Heart right ventricle (tissue), 16 donors: ENCODE data around the gene SEC24A. TPM values are rescaled to one million over a fixed set of nuclear protein-coding genes. Genes with fewer than 3 reads are reported as not detected.

Experiments used
- ATAC-seq, 8 donors: fragments of 200-7000 bp; cut with Tn5 transposase; one replicate each; pipeline ENCODE4 v1.9.1; 2020; ENCODE audit warnings: mild to moderate bottlenecking in 8 of 8, moderate library complexity in 8 of 8, moderate number of reproducible peaks in 1 of 8
- DNase-seq, 2 donors: peaks; one replicate each; pipeline ENCODE4 v3.0.0-alpha.2; 2020
- H3K27ac ChIP-seq, 10 donors: fragments of 200-600 bp; sonication (generic) in 2 of 10; one replicate each; pipeline versions ENCODE4 v1.5.0 to v1.8.0; 2020 to 2022; ENCODE audit warnings: mild to moderate bottlenecking in 3 of 10
- H3K27me3 ChIP-seq, 7 donors: fragments of 200-600 bp; one replicate each; pipeline ENCODE4 v1.8.0; 2021 to 2022; ENCODE audit warnings: mild to moderate bottlenecking in 2 of 7
- H3K36me3 ChIP-seq, 9 donors: fragments of 200-600 bp; sonication (generic) in 1 of 9; one replicate each; pipeline versions ENCODE4 v1.5.0 to v1.8.0; 2020 to 2022; ENCODE audit warnings: mild to moderate bottlenecking in 2 of 9
- H3K4me1 ChIP-seq, 9 donors: fragments of 200-600 bp; sonication (generic) in 1 of 9; one replicate each; pipeline versions ENCODE4 v1.5.0 to v1.8.0; 2020 to 2022; ENCODE audit warnings: mild to moderate bottlenecking in 4 of 9
- H3K4me3 ChIP-seq, 10 donors: fragments of 200-600 bp; sonication (generic) in 2 of 10; one replicate each; pipeline versions ENCODE4 v1.5.0 to v1.8.0; 2020 to 2022; ENCODE audit warnings: mild to moderate bottlenecking in 7 of 10, moderate library complexity in 2 of 10
- H3K9me3 ChIP-seq, 11 donors: fragments of 200-600 bp in 10 of 11; sonication (generic) in 2 of 11; one replicate each; pipeline versions ENCODE4 v1.5.0 to v1.8.0; 2013 to 2022; ENCODE audit warnings: mild to moderate bottlenecking in 2 of 11, control low read depth in 1 of 11, moderate library complexity in 1 of 11
- WGBS, 2 donors: extraction: QIAGEN DNeasy Blood & Tissue Kit; methylation state at CpG; one replicate each; pipeline ENCODE4 v1.1.7; 2013; ENCODE audit warnings: inconsistent platforms in 1 of 2; 5-methylcytosine and 5-hydroxymethylcytosine counted together
- intact Hi-C, 10 donors: fragments of 100-400 bp; cut with DNase I; formaldehyde crosslinking; loops; one replicate each; pipeline versions ENCODE4 v1.11.1 to v1.14.2; 2022
- polyA plus RNA-seq, 2 donors: library from polyadenylated mRNA; stranded (reverse); fragments of 200-250 nt; gene quantifications; one replicate each; pipeline ENCODE4 v1.2.3, GENCODE V29; 2013
- total RNA-seq, 10 donors: library from RNA; stranded (reverse); fragmentation: NEBNext Ultra II Directional in 3 of 10; extraction: Animal tissue kit (Norgen Biotek cat#: 25700) in 3 of 10; gene quantifications; one replicate each; pipeline versions ENCODE4 v1.2.1 to v1.2.4, GENCODE V29; 2021 to 2023
- TF ChIP-seq, protein P1 (sequence below), 9 donors: fragments of 200-600 bp; sonication (generic) in 2 of 9; IDR thresholded peaks; one replicate each; pipeline versions ENCODE4 v1.5.0 to v1.8.0; 2021 to 2022; ENCODE audit warnings: antibody characterized with exemption in 9 of 9, mild to moderate bottlenecking in 5 of 9, moderate library complexity in 1 of 9
- donor health status: Arrhythmogenic right ventricular cardiomyopathy.
- donor health status: ischemic (EF 13 %, LVEDD 7.1; RV severe dilation, severe dysfunction).
- donor health status: healthy with polysubstance abuse.
- donor health status: DM: no; HTN: yes; CAD: no.
- donor health status: DM: no; HTN: no; CAD: no.
- donor health status: ischemic (EF 25% LVEDD 6.9; RV normal size, moderate dysfunction).
- donor health status: ischemic (EF 25% LVEDD 5.7; RV mildly dilated, moderate dysfunction).
- donor health status: healthy.
- donor health status: DM: yes; HTN: yes; CAD: no.
- donor health status: Ischemic cardiomyopathy.
- donor health status: ischemic (EF 35%, LVEDD 5.7; RV mildly dilated, moderate dysfunction).
- donor health status: nonischemic (EF 11% LVEDD 7.7; RV severe dilation, severe dysfunction).
- donor health status: DM: yes; HTN: yes; CAD: no.
- donor health status: PGD.
- donor health status: ischemic (EF 29% LVEDD 5.4; RV normal size, mild dysfunction).
- donor health status: nonischemic (EF 23%, LVEDD 6.1; RV moderate dilation, normal function).

The SEC24A gene
- total and polyA plus RNA-seq, 12 donors = 2.6 to 13.7 (median 8.9) TPM

DNA sequence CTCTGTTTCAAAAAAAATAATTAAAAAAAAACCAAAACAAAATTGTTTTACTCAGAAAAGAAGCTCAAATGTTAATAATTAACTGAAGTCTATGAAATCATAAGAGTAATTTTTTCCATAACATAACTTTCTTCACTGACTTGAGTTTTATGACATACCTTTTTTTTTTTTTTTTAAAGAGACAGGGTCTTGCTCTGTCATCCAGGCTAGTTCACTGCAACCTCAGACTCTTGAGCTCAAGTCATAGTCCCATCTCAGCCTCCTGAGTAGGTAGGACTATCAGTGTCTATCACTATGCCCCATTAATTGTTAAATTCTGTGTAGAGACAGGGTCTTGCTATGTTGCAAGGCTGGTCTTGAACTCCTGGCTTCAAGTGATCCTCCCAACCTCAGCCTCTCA lies 37.9 kb upstream of the SEC24A start:
- TF ChIP-seq, protein P1, sequence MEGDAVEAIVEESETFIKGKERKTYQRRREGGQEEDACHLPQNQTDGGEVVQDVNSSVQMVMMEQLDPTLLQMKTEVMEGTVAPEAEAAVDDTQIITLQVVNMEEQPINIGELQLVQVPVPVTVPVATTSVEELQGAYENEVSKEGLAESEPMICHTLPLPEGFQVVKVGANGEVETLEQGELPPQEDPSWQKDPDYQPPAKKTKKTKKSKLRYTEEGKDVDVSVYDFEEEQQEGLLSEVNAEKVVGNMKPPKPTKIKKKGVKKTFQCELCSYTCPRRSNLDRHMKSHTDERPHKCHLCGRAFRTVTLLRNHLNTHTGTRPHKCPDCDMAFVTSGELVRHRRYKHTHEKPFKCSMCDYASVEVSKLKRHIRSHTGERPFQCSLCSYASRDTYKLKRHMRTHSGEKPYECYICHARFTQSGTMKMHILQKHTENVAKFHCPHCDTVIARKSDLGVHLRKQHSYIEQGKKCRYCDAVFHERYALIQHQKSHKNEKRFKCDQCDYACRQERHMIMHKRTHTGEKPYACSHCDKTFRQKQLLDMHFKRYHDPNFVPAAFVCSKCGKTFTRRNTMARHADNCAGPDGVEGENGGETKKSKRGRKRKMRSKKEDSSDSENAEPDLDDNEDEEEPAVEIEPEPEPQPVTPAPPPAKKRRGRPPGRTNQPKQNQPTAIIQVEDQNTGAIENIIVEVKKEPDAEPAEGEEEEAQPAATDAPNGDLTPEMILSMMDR (IDR thresholded peaks at IDR 0.05) = no peak
- intact Hi-C loops = no loop called here
- no peaks in the 10 kb centered on the region for H3K9me3 ChIP-seq
- DNase-seq (no peak), ATAC-seq (no peak)
- H3K4me1 ChIP-seq = peaks cover 0 to 18% (median 0%) of the 10 kb centered on the region in 9 donors
- H3K36me3 ChIP-seq = peaks cover 0 to 100% (median 62%) of the 10 kb centered on the region in 9 donors
- H3K27me3 ChIP-seq = no peaks in the 10 kb centered on the region
- H3K4me3 ChIP-seq = no peak overlapping the region
- H3K27ac ChIP-seq = no peak overlapping the region

DNA sequence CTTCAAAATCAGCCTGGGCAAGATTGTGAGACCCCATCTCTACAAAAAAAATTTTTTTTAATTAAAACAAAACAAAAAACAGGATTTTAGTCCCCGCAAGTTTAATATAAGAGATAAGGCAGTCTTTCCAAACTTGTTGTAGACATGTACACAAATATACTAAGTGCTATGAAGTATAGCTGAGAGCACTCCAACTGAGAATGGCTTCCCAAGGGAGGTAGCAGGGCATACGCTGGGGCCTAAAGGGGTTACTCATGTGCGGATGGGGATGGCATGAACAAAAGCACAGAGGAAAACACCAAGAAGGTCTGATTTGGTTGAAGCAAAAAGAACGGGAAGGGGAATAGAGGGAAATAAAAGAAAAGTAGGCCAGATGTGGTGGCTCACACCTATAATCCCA lies 37.1 kb upstream of the SEC24A start:
- DNase-seq = no peak
- TF ChIP-seq, protein P1 (IDR thresholded peaks at IDR 0.05) = no peak
- no peaks in the 10 kb centered on the region for H3K27me3 ChIP-seq
- no peak for ATAC-seq
- WGBS, 2 donors = 94% methylated on average over 4 of the region's 4 CpGs
- peaks cover 0 to 100% (median 54%) of the 10 kb centered on the region in 9 donors for H3K36me3 ChIP-seq
- H3K4me1 ChIP-seq = peaks cover 0 to 18% (median 0%) of the 10 kb centered on the region in 9 donors
- intact Hi-C loops = no loop called here
- no peaks in the 10 kb centered on the region for H3K9me3 ChIP-seq
- no peak overlapping the region for H3K27ac ChIP-seq
- no peak overlapping the region for H3K4me3 ChIP-seq

DNA sequence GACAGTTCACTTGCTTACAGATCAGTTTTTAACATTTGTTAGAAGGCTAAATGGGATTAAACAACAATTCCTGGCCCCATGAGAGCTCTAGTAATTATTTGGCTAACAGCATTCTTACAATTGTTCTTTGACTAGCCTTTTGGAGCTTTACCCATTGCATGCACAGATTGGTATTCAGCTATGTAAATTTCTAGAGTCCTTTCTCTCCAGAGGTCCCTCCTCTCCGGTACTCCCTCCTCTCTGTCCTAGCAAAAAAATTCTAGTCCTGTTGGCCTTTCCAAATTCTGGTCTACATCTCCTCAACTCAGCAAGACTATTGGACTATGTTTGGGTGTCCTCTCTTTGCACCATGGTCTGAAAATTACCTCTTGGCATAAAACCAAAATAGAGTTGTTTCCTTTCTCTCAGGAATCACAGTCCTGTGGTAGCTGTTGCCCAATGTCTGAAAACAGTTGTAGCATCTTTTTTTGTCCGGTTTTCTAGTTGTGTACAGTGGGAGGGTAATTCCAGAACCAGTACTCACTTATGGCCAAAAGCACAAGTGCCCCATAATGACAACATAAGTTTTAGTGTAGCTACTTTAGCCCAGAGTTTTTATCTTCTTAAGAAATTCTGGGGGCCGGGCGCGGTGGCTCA lies 34.0 kb upstream of the SEC24A start:
- H3K9me3 ChIP-seq = no peaks in the 10 kb centered on the region
- peaks cover 0 to 6% (median 0%) of the 10 kb centered on the region in 9 donors for H3K4me1 ChIP-seq
- H3K36me3 ChIP-seq = peaks cover 0 to 100% (median 63%) of the 10 kb centered on the region in 9 donors
- no peaks in the 10 kb centered on the region for H3K27me3 ChIP-seq
- TF ChIP-seq, protein P1 (IDR thresholded peaks at IDR 0.05) = no peak
- H3K27ac ChIP-seq = no peak overlapping the region
- no peak for DNase-seq
- WGBS, 2 donors = 94 to 97% methylated on average over 5 of the region's 5 CpGs
- intact Hi-C loops = no loop called here
- no peak overlapping the region for H3K4me3 ChIP-seq
- ATAC-seq = no peak

DNA sequence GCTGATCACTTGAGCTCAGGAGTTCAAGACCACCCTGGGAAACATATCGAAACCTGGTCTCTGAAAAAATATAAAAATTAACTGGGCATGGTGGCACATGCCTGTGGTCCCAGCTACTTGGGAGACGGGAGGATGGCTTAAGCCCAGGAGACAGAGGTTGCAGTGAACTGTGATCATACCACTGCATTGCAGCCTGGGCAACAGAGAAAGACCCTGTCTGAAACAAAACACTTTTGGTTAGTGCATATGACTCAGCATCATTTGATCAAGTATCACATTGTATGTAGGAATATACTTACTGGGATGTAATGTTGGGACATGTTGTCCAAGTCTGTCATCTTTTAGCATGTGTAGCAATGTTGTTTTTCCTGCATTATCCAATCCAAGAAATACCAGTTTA lies 28.0 kb upstream of the SEC24A start:
- 98 to 99% methylated on average over 2 of the region's 2 CpGs for WGBS, 2 donors
- H3K27ac ChIP-seq = no peak overlapping the region
- intact Hi-C loops = no loop called here

More for the DNA sequence above, 28.0 kb upstream of the SEC24A start:
- peaks cover 0 to 95% (median 46%) of the 10 kb centered on the region in 9 donors for H3K36me3 ChIP-seq
- DNase-seq = no peak
- TF ChIP-seq, protein P1 (IDR thresholded peaks at IDR 0.05) = no peak
- no peak overlapping the region for H3K4me3 ChIP-seq
- peaks cover 0 to 6% (median 0%) of the 10 kb centered on the region in 9 donors for H3K4me1 ChIP-seq
- ATAC-seq = no peak
- H3K9me3 ChIP-seq = no peaks in the 10 kb centered on the region
- H3K27me3 ChIP-seq = no peaks in the 10 kb centered on the region
